ENCODE measurements around the gene TACR1.

The TACR1 gene

DNA sequence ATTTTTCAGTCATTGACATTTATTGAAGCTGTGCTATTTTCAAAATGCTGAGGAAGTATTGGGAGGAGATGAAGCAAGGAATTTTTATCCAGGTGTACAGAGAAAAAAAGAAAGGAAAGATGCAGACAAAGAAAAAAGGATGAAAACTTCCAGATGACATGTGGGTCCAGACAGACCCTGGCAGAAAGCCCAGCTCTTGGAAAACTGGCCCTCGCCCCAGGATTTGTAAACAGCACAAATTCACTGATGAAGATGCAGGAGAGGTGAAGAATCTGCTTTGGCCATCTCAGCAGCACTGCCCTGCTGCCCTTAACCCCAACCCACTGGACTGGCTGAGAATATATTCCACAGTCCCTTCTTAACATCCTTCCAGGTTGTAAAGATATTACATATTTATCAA, 12.5 kb downstream of the TACR1 start:
- Histone ChIP-seq H3K36me3 (ENCODE audit: low read depth) (no peaks in the 10 kb centered on the region), H3K27me3 (ENCODE audit: insufficient read depth, poor library complexity, severe bottlenecking) (peaks cover 14% of the 10 kb centered on the region), H3K27ac (ENCODE audit: poor library complexity, severe bottlenecking) (no peak overlapping the region), H3K9me3 (ENCODE audit: severe bottlenecking) (peaks cover 2% of the 10 kb centered on the region), H3K4me1 (ENCODE audit: insufficient read depth, poor library complexity, severe bottlenecking) (no peaks in the 10 kb centered on the region), H3K4me3 (ENCODE audit: severe bottlenecking) (no peak overlapping the region)
- ATAC-seq (ENCODE audit: low read depth) (no peak), DNase-seq (ENCODE audit: low spot score) (no peak)
- TF ChIP-seq, protein P1, sequence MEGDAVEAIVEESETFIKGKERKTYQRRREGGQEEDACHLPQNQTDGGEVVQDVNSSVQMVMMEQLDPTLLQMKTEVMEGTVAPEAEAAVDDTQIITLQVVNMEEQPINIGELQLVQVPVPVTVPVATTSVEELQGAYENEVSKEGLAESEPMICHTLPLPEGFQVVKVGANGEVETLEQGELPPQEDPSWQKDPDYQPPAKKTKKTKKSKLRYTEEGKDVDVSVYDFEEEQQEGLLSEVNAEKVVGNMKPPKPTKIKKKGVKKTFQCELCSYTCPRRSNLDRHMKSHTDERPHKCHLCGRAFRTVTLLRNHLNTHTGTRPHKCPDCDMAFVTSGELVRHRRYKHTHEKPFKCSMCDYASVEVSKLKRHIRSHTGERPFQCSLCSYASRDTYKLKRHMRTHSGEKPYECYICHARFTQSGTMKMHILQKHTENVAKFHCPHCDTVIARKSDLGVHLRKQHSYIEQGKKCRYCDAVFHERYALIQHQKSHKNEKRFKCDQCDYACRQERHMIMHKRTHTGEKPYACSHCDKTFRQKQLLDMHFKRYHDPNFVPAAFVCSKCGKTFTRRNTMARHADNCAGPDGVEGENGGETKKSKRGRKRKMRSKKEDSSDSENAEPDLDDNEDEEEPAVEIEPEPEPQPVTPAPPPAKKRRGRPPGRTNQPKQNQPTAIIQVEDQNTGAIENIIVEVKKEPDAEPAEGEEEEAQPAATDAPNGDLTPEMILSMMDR (IDR thresholded peaks at IDR 0.05; ENCODE audit: poor library complexity, severe bottlenecking), result no peak

DNA sequence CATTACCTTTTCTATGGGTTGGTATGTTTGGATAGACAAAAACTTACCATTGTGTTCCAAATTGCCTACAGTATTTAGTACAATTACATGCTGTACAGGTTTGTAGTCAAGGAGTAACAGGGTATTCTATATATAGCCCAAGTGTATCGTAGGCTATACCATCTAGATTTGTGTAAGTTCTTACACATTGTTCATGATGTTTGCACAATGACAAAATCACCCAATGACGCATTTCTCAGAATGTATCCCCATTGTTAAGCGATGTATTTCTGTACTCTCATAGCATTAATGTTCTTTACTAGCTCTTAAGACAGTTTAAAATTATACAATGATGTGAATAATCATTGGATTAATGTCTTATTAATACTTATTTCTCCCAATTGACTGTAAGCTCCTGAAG, 16.7 kb downstream of the TACR1 start:
- Histone ChIP-seq H3K27me3 (ENCODE audit: insufficient read depth, poor library complexity, severe bottlenecking) (peaks cover 11% of the 10 kb centered on the region), H3K9me3 (ENCODE audit: severe bottlenecking) (peaks cover 2% of the 10 kb centered on the region), H3K36me3 (ENCODE audit: low read depth) (no peaks in the 10 kb centered on the region), H3K4me1 (ENCODE audit: insufficient read depth, poor library complexity, severe bottlenecking) (no peaks in the 10 kb centered on the region), H3K27ac (ENCODE audit: poor library complexity, severe bottlenecking) (no peak overlapping the region), H3K4me3 (ENCODE audit: severe bottlenecking) (no peak overlapping the region)
- DNase-seq (ENCODE audit: low spot score) (no peak), ATAC-seq (ENCODE audit: low read depth) (no peak)
- TF ChIP-seq, protein P1 (IDR thresholded peaks at IDR 0.05; ENCODE audit: poor library complexity, severe bottlenecking), result no peak

DNA sequence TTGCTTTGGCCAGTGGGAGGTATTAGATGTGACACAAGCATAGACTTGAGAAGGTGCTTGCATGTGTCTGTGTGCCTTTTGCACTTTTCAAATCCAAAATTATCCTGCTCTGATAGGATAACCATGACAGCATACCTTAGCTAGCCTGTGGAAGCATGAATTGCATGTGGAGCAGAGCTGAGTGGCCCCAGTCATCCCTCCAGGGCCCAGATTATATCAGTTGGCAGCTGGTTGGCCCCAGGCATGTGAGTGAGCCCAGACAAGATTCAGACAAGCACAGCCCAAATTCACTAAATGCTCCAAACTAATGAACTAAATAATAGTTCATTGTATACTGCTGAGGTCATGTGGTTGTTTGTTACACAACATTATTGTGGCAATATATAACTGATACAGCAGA, 18.8 kb downstream of the TACR1 start:
- no peaks in the 10 kb centered on the region for H3K36me3 ChIP-seq (ENCODE audit: low read depth)
- ATAC-seq (ENCODE audit: low read depth), result no peak
- peaks cover 8% of the 10 kb centered on the region for H3K27me3 ChIP-seq (ENCODE audit: insufficient read depth, poor library complexity, severe bottlenecking)
- H3K4me3 ChIP-seq (ENCODE audit: severe bottlenecking), result no peak overlapping the region
- DNase-seq (ENCODE audit: low spot score), result no peak
- H3K9me3 ChIP-seq (ENCODE audit: severe bottlenecking), result peaks cover under 1% of the 10 kb centered on the region
- TF ChIP-seq, protein P1 (IDR thresholded peaks at IDR 0.05; ENCODE audit: poor library complexity, severe bottlenecking), result no peak
- H3K4me1 ChIP-seq (ENCODE audit: insufficient read depth, poor library complexity, severe bottlenecking), result no peaks in the 10 kb centered on the region
- H3K27ac ChIP-seq (ENCODE audit: poor library complexity, severe bottlenecking), result no peak overlapping the region

DNA sequence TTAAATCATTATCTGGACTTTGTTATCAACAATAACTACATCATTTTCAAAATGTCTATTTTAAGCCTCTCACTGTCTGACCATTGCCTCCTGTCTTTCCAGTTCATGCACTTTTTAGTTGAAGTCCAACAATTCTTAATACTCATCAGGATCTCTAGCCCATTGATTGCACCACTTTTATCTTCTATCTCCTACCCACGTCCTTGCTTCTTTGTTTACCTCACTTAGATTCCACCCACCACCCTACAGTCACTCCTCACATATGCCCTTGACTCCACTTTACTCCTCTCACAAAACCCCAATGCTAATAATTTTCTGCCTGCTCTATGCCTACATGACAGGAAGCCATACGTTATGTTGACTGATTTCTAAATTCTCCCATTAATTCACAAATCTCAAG, 21.9 kb downstream of the TACR1 start:
- ATAC-seq (ENCODE audit: low read depth) (no peak), DNase-seq (ENCODE audit: low spot score) (no peak)
- no peak overlapping the region for H3K4me3 ChIP-seq (ENCODE audit: severe bottlenecking)
- no peaks in the 10 kb centered on the region for H3K36me3 ChIP-seq (ENCODE audit: low read depth)
- H3K4me1 ChIP-seq (ENCODE audit: insufficient read depth, poor library complexity, severe bottlenecking), result no peaks in the 10 kb centered on the region
- no peaks in the 10 kb centered on the region for H3K27me3 ChIP-seq (ENCODE audit: insufficient read depth, poor library complexity, severe bottlenecking)
- no peaks in the 10 kb centered on the region for H3K9me3 ChIP-seq (ENCODE audit: severe bottlenecking)
- TF ChIP-seq, protein P1 (IDR thresholded peaks at IDR 0.05; ENCODE audit: poor library complexity, severe bottlenecking), result no peak
- H3K27ac ChIP-seq (ENCODE audit: poor library complexity, severe bottlenecking), result no peak overlapping the region

DNA sequence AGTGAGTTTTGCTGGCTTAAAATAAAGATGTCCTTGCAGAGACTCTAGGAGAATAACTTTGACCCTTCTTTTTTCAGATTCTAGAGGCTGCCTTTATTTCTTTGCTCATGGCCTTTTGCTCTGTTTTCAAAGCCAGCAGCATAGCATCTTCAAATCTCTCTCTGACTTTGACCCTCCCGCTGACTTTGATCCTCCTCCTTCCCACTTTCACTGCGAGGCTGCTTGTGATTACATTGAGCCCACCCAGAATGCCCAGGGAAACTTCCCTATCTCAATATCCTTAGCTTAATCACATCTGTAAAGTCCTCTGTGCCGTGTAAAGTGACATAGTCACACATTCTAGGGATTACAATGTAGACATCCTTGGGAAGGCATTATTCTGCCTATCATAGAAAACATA, 23.9 kb downstream of the TACR1 start:
- H3K27ac ChIP-seq (ENCODE audit: poor library complexity, severe bottlenecking), result no peak overlapping the region
- no peak overlapping the region for H3K4me3 ChIP-seq (ENCODE audit: severe bottlenecking)
- no peaks in the 10 kb centered on the region for H3K27me3 ChIP-seq (ENCODE audit: insufficient read depth, poor library complexity, severe bottlenecking)
- H3K36me3 ChIP-seq (ENCODE audit: low read depth), result no peaks in the 10 kb centered on the region
- no peaks in the 10 kb centered on the region for H3K9me3 ChIP-seq (ENCODE audit: severe bottlenecking)
- ATAC-seq (ENCODE audit: low read depth) (no peak), DNase-seq (ENCODE audit: low spot score) (no peak)
- TF ChIP-seq, protein P1 (IDR thresholded peaks at IDR 0.05; ENCODE audit: poor library complexity, severe bottlenecking), result no peak
- H3K4me1 ChIP-seq (ENCODE audit: insufficient read depth, poor library complexity, severe bottlenecking), result no peaks in the 10 kb centered on the region
